ENCODE data around the gene FBXL19. TPM values are rescaled to one million over a fixed set of nuclear protein-coding genes. Genes with fewer than 3 reads are reported as not detected.
A peak's percentile ranks its signal among the peaks of the same experiment; 100 is the strongest.

FBXL19 gene
- total and polyA plus RNA-seq, 9 of the 15 experiments (the other 6 are each of a cell fraction or from before 2014, with no cell fraction given), result 0.13 to 48.0 (median 13.5) TPM; not detected in 1

DNA sequence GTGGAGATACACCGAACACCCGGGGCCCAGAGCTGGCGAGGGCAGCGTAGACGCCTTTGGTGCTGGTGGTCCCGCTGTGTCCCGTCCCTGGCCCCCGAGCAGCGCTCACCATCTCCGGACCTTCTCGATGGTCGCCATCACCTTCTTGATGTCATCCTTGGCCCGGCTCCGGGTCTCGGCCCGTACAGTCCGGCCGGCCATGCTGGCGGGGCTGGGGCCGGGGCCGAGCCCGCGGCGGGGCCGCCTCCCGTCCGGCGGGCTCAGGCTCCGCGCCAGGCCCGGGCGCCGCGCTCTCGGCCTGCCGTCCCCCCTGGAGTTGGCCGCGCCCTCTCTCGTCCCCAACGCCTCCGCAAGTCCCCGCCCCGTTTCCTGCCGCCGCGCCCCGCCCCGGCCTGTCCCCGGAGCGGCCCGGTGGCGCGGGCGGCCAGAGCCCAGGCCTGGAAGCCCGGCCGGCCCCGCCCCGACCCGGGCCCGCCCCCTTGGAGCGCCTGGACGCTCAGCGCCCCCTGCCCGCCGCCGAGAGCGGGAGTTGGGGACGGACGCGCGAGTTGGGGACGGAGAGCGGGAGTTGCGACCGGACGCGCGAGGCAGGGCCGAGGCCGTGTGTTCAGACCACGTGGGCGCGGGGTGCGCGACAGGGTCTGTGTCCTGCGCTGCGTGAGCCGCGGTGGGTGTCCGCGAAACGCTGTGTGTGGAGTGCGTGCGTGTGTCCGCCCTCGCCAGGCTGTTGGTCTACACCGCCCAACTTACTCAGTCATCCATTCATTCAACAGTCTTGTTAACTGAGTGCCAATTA, 29.4 kb upstream of the FBXL19 start, which contains the start of gene BCL7C (continued):
- TF ChIP-seq, protein P1, sequence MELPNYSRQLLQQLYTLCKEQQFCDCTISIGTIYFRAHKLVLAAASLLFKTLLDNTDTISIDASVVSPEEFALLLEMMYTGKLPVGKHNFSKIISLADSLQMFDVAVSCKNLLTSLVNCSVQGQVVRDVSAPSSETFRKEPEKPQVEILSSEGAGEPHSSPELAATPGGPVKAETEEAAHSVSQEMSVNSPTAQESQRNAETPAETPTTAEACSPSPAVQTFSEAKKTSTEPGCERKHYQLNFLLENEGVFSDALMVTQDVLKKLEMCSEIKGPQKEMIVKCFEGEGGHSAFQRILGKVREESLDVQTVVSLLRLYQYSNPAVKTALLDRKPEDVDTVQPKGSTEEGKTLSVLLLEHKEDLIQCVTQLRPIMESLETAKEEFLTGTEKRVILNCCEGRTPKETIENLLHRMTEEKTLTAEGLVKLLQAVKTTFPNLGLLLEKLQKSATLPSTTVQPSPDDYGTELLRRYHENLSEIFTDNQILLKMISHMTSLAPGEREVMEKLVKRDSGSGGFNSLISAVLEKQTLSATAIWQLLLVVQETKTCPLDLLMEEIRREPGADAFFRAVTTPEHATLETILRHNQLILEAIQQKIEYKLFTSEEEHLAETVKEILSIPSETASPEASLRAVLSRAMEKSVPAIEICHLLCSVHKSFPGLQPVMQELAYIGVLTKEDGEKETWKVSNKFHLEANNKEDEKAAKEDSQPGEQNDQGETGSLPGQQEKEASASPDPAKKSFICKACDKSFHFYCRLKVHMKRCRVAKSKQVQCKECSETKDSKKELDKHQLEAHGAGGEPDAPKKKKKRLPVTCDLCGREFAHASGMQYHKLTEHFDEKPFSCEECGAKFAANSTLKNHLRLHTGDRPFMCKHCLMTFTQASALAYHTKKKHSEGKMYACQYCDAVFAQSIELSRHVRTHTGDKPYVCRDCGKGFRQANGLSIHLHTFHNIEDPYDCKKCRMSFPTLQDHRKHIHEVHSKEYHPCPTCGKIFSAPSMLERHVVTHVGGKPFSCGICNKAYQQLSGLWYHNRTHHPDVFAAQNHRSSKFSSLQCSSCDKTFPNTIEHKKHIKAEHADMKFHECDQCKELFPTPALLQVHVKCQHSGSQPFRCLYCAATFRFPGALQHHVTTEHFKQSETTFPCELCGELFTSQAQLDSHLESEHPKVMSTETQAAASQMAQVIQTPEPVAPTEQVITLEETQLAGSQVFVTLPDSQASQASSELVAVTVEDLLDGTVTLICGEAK (IDR thresholded peaks at IDR 0.05), result peak; percentile 55; the same call in 1 of the 2 replicates
- TF ChIP-seq, protein P1 (CRISPR knock-in tag; IDR thresholded peaks at IDR 0.05), result peak; percentile 65; the same call in 1 of the 2 replicates
- TF ChIP-seq SP1 (CRISPR knock-in tag; IDR thresholded peaks at IDR 0.05), result peak; percentile 91
- peak; percentile 28 for TF ChIP-seq POLR2B (IDR thresholded peaks at IDR 0.05; ENCODE audit: low read depth, partially characterized antibody)
- TF ChIP-seq IRF2 (CRISPR knock-in tag; IDR thresholded peaks at IDR 0.05), result peak; percentile 87
- TF ChIP-seq CBX1 (IDR thresholded peaks at IDR 0.05; ENCODE audit: low read depth), result peak; percentile 95
- TF ChIP-seq, protein P2, sequence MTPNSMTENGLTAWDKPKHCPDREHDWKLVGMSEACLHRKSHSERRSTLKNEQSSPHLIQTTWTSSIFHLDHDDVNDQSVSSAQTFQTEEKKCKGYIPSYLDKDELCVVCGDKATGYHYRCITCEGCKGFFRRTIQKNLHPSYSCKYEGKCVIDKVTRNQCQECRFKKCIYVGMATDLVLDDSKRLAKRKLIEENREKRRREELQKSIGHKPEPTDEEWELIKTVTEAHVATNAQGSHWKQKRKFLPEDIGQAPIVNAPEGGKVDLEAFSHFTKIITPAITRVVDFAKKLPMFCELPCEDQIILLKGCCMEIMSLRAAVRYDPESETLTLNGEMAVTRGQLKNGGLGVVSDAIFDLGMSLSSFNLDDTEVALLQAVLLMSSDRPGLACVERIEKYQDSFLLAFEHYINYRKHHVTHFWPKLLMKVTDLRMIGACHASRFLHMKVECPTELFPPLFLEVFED (CRISPR knock-in tag; conservative IDR thresholded peaks at IDR 0.05), result no peak
- TF ChIP-seq ASH1L (IDR thresholded peaks at IDR 0.05; ENCODE audit: borderline replicate concordance, low read depth, partially characterized antibody), result no peak
- TF ChIP-seq HNRNPK (IDR thresholded peaks at IDR 0.05; ENCODE audit: low read depth, low read length, poor library complexity, severe bottlenecking), result no peak
- TF ChIP-seq U2AF1 (optimal IDR thresholded peaks at IDR 0.05; ENCODE audit: low read depth, low read length), result peak; percentile 48
- no peak for TF ChIP-seq ZFP1 (CRISPR knock-in tag; IDR thresholded peaks at IDR 0.05)
- TF ChIP-seq, protein P3, sequence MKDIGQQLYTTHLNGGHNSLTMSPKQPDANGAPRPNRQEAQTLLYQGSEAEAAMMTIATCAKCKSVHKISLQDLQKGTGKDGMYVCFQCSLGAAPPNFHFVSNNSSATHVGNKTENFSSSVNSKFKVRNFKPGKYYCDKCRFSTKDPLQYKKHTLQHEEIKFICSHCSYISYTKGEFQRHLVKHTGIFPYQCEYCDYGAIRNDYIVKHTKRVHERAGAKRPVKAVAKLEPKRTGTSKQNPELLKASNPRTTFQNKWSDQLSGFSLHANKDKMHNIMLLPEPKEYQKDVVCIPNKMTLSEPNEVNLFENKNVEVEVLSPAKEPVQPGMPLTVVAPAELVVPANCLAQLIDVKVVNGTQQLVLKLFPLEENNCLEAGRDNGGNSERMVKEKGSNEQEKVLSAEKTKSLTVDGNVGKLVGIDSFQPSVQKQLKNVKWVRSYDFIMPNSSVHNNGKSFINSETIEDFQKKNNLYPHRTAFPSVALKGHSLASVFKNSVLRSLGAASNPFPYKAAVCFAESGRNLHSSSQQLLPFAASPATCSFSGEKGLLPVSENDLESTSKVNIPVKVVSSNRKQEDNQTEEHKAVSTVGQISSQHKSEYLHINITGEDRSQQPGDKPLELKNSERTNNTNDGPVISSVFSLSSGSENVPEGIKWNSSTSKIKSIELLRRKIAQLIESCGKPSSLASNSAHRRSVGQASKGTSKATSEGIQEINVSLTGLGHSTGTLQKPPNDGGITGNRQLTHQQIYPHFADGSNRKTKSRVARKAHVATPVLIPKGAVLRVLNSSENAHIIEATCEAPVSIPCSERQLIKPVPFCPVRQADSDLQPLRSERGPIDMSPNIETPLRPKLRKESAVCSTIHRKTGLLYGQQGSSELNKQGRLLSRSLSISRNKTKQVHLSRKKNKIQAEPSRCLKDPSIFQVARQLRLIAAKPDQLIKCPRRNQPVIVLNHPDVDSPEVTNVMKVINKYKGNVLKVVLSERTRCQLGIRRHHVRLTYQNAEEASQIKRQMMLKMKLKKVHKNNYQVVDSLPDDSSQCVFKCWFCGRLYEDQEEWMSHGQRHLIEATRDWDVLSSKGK (CRISPR knock-in tag; IDR thresholded peaks at IDR 0.05), result no peak
- TF ChIP-seq SAFB2 (IDR thresholded peaks at IDR 0.05; ENCODE audit: borderline replicate concordance, low read depth, low read length, severe bottlenecking), result no peak

Measured in K562 (cell line).